K562 (cell line): ENCODE results near the gene IL12RB2. TPM values are rescaled to one million over a fixed set of nuclear protein-coding genes. Genes with fewer than 3 reads are reported as not detected.

Source experiments
- AFF1 ChIP-seq, 2 experiments: fragments of 450-650 bp; IDR thresholded peaks; 2 replicates each; pipeline ENCODE4 v1.6.1; 2018; ENCODE audit warnings: mild to moderate bottlenecking in 2 of 2, low read depth in 1 of 2; ENCODE audit not compliant: partially characterized antibody in 2 of 2
- ELF2 ChIP-seq: fragments of 250-450 bp; sonication (Bioruptor Pico); IDR thresholded peaks from 2 replicates; pipeline ENCODE4 v1.5.0; 2021; ENCODE audit warnings: mild to moderate bottlenecking
- L3MBTL2 ChIP-seq: fragments of 450-650 bp; IDR thresholded peaks from 2 replicates; pipeline ENCODE4 v1.6.1; 2016; ENCODE audit warnings: mild to moderate bottlenecking, moderate library complexity
- RBBP5 ChIP-seq: fragments of 200-600 bp; sonication (generic); IDR thresholded peaks from 2 replicates; pipeline ENCODE4 v1.6.1; 2012; ENCODE audit warnings: borderline replicate concordance, mild to moderate bottlenecking, low read length, control low read depth, inconsistent platforms; ENCODE audit not compliant: insufficient read depth, poor library complexity, severe bottlenecking
- SPI1 ChIP-seq: IDR thresholded peaks from 2 replicates; pipeline ENCODE4 v1.6.1; 2011; ENCODE audit warnings: low read depth, low read length, control low read depth, borderline replicate concordance
- TAF1 ChIP-seq: IDR thresholded peaks from 2 replicates; pipeline ENCODE4 v1.6.1; 2011; ENCODE audit warnings: mild to moderate bottlenecking, low read length, moderate library complexity; ENCODE audit not compliant: insufficient read depth, control insufficient read depth, severe bottlenecking; ENCODE audit errors: extremely low read depth
- polyA plus RNA-seq, 8 experiments: library from polyadenylated mRNA; depleted of rRNA in 4 of 8; stranded (reverse) in 5 of 8; unstranded in 3 of 8; fragments of >200 nt; fragmentation: Nextera tagmentation in 2 of 8; fragmentation: Illumina TruSeq in 1 of 8; extraction: Ambion mirVana in 2 of 8; extraction: Trizol in 1 of 8; gene quantifications; 2 replicates each; pipeline versions ENCODE4 v1.2.1 to v1.2.3, GENCODE V29; 2011 to 2014; ENCODE audit warnings: inconsistent platforms in 1 of 8, missing spikeins in 1 of 8
- total RNA-seq, 7 experiments: library from RNA; depleted of rRNA in 6 of 7; stranded (reverse); fragments of >200 nt in 6 of 7; fragmentation: Illumina TruSeq in 2 of 7; extraction: Trizol in 2 of 7; gene quantifications; 2 replicates each; pipeline versions ENCODE4 v1.2.1 to v1.2.3, GENCODE V29; 2011 to 2021; ENCODE audit warnings: low replicate concordance in 1 of 7
- TF ChIP-seq, protein P1 (sequence below): fragments of 450-650 bp; IDR thresholded peaks from 2 replicates; pipeline ENCODE4 v1.6.1; 2016; ENCODE audit warnings: mild to moderate bottlenecking, moderate library complexity

IL12RB2 gene
- total and polyA plus RNA-seq, 9 of the 15 experiments (the other 6 are each of a cell fraction or from before 2014, with no cell fraction given): 0.39 to 3.3 (median 1.9) TPM

- TF ChIP-seq, protein P1, sequence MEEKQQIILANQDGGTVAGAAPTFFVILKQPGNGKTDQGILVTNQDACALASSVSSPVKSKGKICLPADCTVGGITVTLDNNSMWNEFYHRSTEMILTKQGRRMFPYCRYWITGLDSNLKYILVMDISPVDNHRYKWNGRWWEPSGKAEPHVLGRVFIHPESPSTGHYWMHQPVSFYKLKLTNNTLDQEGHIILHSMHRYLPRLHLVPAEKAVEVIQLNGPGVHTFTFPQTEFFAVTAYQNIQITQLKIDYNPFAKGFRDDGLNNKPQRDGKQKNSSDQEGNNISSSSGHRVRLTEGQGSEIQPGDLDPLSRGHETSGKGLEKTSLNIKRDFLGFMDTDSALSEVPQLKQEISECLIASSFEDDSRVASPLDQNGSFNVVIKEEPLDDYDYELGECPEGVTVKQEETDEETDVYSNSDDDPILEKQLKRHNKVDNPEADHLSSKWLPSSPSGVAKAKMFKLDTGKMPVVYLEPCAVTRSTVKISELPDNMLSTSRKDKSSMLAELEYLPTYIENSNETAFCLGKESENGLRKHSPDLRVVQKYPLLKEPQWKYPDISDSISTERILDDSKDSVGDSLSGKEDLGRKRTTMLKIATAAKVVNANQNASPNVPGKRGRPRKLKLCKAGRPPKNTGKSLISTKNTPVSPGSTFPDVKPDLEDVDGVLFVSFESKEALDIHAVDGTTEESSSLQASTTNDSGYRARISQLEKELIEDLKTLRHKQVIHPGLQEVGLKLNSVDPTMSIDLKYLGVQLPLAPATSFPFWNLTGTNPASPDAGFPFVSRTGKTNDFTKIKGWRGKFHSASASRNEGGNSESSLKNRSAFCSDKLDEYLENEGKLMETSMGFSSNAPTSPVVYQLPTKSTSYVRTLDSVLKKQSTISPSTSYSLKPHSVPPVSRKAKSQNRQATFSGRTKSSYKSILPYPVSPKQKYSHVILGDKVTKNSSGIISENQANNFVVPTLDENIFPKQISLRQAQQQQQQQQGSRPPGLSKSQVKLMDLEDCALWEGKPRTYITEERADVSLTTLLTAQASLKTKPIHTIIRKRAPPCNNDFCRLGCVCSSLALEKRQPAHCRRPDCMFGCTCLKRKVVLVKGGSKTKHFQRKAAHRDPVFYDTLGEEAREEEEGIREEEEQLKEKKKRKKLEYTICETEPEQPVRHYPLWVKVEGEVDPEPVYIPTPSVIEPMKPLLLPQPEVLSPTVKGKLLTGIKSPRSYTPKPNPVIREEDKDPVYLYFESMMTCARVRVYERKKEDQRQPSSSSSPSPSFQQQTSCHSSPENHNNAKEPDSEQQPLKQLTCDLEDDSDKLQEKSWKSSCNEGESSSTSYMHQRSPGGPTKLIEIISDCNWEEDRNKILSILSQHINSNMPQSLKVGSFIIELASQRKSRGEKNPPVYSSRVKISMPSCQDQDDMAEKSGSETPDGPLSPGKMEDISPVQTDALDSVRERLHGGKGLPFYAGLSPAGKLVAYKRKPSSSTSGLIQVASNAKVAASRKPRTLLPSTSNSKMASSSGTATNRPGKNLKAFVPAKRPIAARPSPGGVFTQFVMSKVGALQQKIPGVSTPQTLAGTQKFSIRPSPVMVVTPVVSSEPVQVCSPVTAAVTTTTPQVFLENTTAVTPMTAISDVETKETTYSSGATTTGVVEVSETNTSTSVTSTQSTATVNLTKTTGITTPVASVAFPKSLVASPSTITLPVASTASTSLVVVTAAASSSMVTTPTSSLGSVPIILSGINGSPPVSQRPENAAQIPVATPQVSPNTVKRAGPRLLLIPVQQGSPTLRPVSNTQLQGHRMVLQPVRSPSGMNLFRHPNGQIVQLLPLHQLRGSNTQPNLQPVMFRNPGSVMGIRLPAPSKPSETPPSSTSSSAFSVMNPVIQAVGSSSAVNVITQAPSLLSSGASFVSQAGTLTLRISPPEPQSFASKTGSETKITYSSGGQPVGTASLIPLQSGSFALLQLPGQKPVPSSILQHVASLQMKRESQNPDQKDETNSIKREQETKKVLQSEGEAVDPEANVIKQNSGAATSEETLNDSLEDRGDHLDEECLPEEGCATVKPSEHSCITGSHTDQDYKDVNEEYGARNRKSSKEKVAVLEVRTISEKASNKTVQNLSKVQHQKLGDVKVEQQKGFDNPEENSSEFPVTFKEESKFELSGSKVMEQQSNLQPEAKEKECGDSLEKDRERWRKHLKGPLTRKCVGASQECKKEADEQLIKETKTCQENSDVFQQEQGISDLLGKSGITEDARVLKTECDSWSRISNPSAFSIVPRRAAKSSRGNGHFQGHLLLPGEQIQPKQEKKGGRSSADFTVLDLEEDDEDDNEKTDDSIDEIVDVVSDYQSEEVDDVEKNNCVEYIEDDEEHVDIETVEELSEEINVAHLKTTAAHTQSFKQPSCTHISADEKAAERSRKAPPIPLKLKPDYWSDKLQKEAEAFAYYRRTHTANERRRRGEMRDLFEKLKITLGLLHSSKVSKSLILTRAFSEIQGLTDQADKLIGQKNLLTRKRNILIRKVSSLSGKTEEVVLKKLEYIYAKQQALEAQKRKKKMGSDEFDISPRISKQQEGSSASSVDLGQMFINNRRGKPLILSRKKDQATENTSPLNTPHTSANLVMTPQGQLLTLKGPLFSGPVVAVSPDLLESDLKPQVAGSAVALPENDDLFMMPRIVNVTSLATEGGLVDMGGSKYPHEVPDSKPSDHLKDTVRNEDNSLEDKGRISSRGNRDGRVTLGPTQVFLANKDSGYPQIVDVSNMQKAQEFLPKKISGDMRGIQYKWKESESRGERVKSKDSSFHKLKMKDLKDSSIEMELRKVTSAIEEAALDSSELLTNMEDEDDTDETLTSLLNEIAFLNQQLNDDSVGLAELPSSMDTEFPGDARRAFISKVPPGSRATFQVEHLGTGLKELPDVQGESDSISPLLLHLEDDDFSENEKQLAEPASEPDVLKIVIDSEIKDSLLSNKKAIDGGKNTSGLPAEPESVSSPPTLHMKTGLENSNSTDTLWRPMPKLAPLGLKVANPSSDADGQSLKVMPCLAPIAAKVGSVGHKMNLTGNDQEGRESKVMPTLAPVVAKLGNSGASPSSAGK: peak; percentile 38
- TF ChIP-seq L3MBTL2: no peak
- TF ChIP-seq SPI1: no peak
- TF ChIP-seq ELF2 (CRISPR knock-in tag): 0 out of 2 replicates have a peak, but pooled peaks have one; percentile 35
- TF ChIP-seq RBBP5: peak; percentile 88
- TF ChIP-seq TAF1: peak; percentile 37
- no peak for TF ChIP-seq AFF1 (IDR thresholded peaks at IDR 0.05; ENCODE audit: low read depth in 1 of 2, partially characterized antibody in 2 of 2)
Measured at GRCh38 chr1:67429528-67430357, 122.1 kb downstream of the IL12RB2 start (continued).
